Cardiac muscle cell (in vitro differentiated cells and primary cell): ENCODE data around the gene PHKA1. TPM values are rescaled to one million over a fixed set of nuclear protein-coding genes. Genes with fewer than 3 reads are reported as not detected.
"Not testable (repeated sequence)": the region's sequence is repeated elsewhere in the genome, so short reads cannot be mapped to it uniquely, and the experiment has no call there.

Experiments used
- DNase-seq, 2 donors: peaks; one replicate each; pipeline versions ENCODE4 v3.0.0 to v3.0.0-alpha.2; 2010 to 2017; ENCODE audit warnings: low read depth in 1 of 2, low spot score in 1 of 2
- H3K27ac ChIP-seq: fragments of 200-600 bp; sonication (generic); 2 replicates; pipeline ENCODE4 v1.5.1; 2016
- H3K27me3 ChIP-seq: fragments of 200-600 bp; sonication (generic); 2 replicates; pipeline ENCODE4 v1.6.0; 2016; ENCODE audit warnings: control low read depth
- H3K36me3 ChIP-seq: fragments of 200-600 bp; sonication (generic); 2 replicates; pipeline ENCODE4 v1.5.1; 2016; ENCODE audit warnings: control low read depth
- H3K4me1 ChIP-seq: fragments of 200-600 bp; sonication (generic); 2 replicates; pipeline ENCODE4 v1.8.1; 2017; ENCODE audit warnings: low read depth, mild to moderate bottlenecking, mixed run types
- H3K4me3 ChIP-seq: fragments of 200-600 bp; sonication (generic); 2 replicates; pipeline ENCODE4 v1.5.1; 2016; ENCODE audit warnings: mild to moderate bottlenecking
- H3K9me3 ChIP-seq: fragments of 200-600 bp; sonication (generic); 2 replicates; pipeline ENCODE4 v1.5.1; 2017; ENCODE audit warnings: low read depth, mild to moderate bottlenecking, control low read depth
- CTCF ChIP-seq: IDR thresholded peaks from 2 replicates; pipeline ENCODE4 v1.5.1; 2012; ENCODE audit warnings: low read depth, mild to moderate bottlenecking, low read length
- polyA plus RNA-seq: library from polyadenylated mRNA; unstranded; fragments of >200 nt; fragmentation: Nextera tagmentation; extraction: Ambion mirVana; gene quantifications from 2 replicates; pipeline ENCODE4 v1.2.1, GENCODE V29; 2016
- total RNA-seq: library from RNA; depleted of rRNA; stranded (reverse); fragments of >200 nt; gene quantifications from 2 replicates; pipeline ENCODE4 v1.2.3, GENCODE V29; 2016

PHKA1 gene
- total and polyA plus RNA-seq, 2 experiments from 2014 or later: 4.1 to 10.9 TPM

GRCh38 chrX:72568406-72569092 is 145.6 kb downstream of the PHKA1 start:
- H3K9me3 ChIP-seq: no peaks in the 10 kb centered on the region
- no peak overlapping the region for H3K4me3 ChIP-seq
- no peak for TF ChIP-seq CTCF
- peaks cover 4% of the 10 kb centered on the region for H3K36me3 ChIP-seq
- peak in 1 of 2 donors; percentile 62 for DNase-seq
- H3K27ac ChIP-seq: no peak overlapping the region
- H3K4me1 ChIP-seq: no peaks in the 10 kb centered on the region
- H3K27me3 ChIP-seq: no peaks in the 10 kb centered on the region

DNA sequence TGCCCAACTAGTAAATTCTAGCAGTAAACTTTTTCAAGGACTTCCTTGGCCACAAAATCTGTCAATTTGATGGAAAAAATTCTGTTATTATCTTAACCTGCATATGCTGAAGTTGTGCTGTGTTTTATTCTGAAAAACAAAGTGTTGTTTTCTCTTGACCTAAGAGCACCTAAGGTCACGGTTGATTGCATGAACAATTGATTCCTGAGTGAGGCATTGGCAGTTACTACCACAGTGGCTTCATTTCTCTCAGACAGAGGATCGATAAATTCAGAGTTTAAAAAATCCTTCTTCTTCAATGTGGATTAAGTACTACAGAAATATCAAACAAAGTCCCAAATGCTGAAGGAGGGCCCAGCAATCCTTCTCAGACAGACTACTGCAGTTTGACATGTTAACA is 147.7 kb downstream of the PHKA1 start:
- no peak for DNase-seq
- Histone ChIP-seq H3K27ac (no peak overlapping the region), H3K27me3 (no peaks in the 10 kb centered on the region), H3K4me3 (no peak overlapping the region), H3K9me3 (no peaks in the 10 kb centered on the region), H3K4me1 (no peaks in the 10 kb centered on the region), H3K36me3 (peaks cover 4% of the 10 kb centered on the region)
- TF ChIP-seq CTCF: no peak

DNA sequence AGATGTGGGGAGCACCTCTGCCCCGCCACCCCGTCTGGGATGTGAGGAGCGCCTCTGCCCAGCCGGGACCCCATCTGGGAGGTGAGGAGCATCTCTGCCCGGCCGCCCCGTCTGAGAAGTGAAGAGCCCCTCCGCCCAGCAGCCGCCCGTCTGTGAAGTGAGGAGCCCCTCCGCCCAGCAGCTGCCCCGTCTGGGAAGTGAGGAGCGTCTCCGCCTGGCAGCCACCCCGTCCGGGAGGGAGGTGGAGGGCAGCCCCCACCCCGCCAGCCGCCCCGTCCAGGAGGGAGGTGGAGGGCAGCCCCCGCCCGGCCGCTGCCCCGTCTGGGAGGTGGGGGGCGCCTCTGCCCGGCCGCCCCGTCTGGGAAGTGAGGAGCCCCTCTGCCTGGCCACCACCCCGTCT is 154.5 kb downstream of the PHKA1 start:
- not testable (repeated sequence) for H3K27ac ChIP-seq, DNase-seq

GRCh38 chrX:72554448-72555140 is 159.5 kb downstream of the PHKA1 start:
- peak overlapping the region; percentile 68 for H3K27ac ChIP-seq
- no peaks in the 10 kb centered on the region for H3K27me3 ChIP-seq
- no peak for TF ChIP-seq CTCF
- H3K36me3 ChIP-seq: no peaks in the 10 kb centered on the region
- no peaks in the 10 kb centered on the region for H3K4me1 ChIP-seq
- peak; percentile 24 to 27 for DNase-seq
- H3K4me3 ChIP-seq: peak overlapping the region; percentile 6
- H3K9me3 ChIP-seq: no peaks in the 10 kb centered on the region

More for the DNA sequence above, 154.5 kb downstream of the PHKA1 start:
- not testable (repeated sequence) for H3K4me1 ChIP-seq, H3K4me3 ChIP-seq, H3K27me3 ChIP-seq, H3K9me3 ChIP-seq, H3K36me3 ChIP-seq

- not testable (repeated sequence) for H3K9me3 ChIP-seq, H3K4me3 ChIP-seq, DNase-seq, H3K4me1 ChIP-seq, H3K27me3 ChIP-seq, H3K27ac ChIP-seq, H3K36me3 ChIP-seq
Measured at GRCh38 chrX:72552443-72552842, 161.7 kb downstream of the PHKA1 start.

GRCh38 chrX:72545990-72546389 is 168.1 kb downstream of the PHKA1 start:
- Histone ChIP-seq H3K4me1 (no peaks in the 10 kb centered on the region), H3K36me3 (no peaks in the 10 kb centered on the region), H3K9me3 (no peaks in the 10 kb centered on the region), H3K4me3 (no peak overlapping the region), H3K27me3 (no peaks in the 10 kb centered on the region), H3K27ac (no peak overlapping the region)
- DNase-seq: peak in 1 of 2 donors; percentile 37
- TF ChIP-seq CTCF: peak; percentile 34
